GM19372 (cell line): Measurements from ENCODE around the gene VASN.
"Not testable (repeated sequence)": the region's sequence is repeated elsewhere in the genome, so short reads cannot be mapped to it uniquely, and the experiment has no call there.

ENCODE experiments used
- ATAC-seq: cut with Tn5 transposase; IDR thresholded peaks from one replicate; pipeline ENCODE4 v1.9.1; 2021; ENCODE audit warnings: mild to moderate bottlenecking, low read depth, moderate library complexity; ENCODE audit not compliant: unreplicated experiment

VASN gene

DNA sequence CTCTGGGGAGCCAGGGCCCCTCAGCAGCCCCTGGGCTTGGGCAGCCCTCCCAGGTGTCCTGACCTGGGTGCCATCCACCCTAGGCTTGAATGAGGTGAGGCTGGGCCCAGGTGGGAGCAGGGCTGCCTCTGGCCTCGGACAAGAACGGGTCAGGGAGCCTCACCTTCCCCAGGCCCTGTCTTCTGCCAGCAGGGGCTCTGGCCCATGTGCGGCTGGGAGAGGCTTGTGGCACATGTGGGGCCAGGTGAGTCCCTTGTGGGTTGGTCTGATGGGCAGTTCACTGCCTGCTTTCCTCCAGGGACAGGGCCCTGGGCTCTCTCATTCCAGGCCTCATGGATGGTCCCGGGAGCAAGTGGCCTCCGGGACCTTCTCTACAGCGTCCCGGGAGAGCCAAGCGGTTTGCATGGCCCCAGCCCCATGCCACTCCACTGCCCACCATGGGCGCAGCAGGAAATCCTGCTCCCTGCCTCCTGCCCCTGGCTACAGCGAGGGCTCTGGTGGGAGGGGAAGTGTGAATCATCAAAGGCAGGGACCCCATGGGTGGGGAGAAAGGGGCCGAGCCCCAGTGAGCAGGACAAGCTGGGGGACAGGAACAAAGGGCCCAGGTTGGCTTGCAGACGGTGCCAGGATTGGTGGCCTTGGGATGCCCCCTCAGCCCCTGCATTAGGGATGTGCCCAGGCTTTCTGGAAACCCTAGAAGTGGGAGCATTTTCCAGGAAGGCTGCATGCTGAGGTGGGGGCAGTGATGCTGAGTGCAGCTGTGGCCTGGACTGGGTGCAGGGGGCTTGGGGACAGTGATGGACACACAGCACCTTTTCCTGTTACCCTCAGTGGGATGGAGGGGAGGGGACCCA, 12.2 kb downstream of the VASN start:
- ATAC-seq = no peak

- no peak for ATAC-seq
Measured at GRCh38 chr16:4384509-4384942, 12.9 kb downstream of the VASN start.

DNA sequence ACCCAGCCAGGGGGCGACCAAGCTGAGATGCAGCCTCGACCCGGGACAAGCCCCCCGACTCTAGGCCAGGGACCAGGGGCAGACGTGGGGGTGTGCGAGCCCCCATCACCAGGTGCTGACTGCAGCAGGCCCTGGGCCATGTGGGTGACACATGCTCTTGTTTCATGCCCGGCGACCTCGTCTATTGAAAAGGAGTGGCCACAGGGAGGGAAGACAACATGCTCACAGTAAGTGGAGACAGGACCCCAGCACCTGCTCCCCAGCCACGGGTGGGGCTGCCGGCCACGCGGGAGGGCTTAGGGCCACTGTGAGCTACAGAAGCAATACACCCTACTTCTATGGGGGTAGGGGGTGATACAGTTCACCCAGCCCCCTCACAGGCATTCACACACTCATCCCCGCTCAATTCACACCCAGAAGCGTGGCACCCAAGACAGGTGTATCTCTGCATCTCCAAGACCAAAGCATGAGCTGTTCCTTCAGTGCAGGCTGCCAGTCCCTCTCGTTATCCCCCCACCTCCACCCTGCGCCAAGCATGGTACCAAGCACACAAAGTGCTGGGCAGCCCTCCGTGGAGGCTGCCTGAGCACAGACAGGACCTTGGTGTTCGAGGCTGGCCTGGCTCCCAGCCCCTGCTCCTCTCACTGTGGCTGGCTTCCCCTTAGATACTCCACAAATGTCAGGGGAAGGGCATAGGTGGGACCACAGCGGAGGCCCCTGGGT, 13.6 kb downstream of the VASN start:
- ATAC-seq = no peak

- ATAC-seq = no peak
Measured at GRCh38 chr16:4385789-4386450, 14.3 kb downstream of the VASN start.

- no peak for ATAC-seq
Measured at GRCh38 chr16:4386451-4386805, 14.8 kb downstream of the VASN start.

- ATAC-seq = no peak
Measured at GRCh38 chr16:4386951-4387565, 15.4 kb downstream of the VASN start.

- ATAC-seq = no peak
Measured at GRCh38 chr16:4387781-4388180, 16.1 kb downstream of the VASN start.

GRCh38 chr16:4388271-4389021, 16.8 kb downstream of the VASN start:
- no peak for ATAC-seq

- no peak for ATAC-seq
Measured at GRCh38 chr16:4389051-4389955, 17.7 kb downstream of the VASN start.

- no peak for ATAC-seq
Measured at GRCh38 chr16:4390266-4391260, 18.9 kb downstream of the VASN start.

DNA sequence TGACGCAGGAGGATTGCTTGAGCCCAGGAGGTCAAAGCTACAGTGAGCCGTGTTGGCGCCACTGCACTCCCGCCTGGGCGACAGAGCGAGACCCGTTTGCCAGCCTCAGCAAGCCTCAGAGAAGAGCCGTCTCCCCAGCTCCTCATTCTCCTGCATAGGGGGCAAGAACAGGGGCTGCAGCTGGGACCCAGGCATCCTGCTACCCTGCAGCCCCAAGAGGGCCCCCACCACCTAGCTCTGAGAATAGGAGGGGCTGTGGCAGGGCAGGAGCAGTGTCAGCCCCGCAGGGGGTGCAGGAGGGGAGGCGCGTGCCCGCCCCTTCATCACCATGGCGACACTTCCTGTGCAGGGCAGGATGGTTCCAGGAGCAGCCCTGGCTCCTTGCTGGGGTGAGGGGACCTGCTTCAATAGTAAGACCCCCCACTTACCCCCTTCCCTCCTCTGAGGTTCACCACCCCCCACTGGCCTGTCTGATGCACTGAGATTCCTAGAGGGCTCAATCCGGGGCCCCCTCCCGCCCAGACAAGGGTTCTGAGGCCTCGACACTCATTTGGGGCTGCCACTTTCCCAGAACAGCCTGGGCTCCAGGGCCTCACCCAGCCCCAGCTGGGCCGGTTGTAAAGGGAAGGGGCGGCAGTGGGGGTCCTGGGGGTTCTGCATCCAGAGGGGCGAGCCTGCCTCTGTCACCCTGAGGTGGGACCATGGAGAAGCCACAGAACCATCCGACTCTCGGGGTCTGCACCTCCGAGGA, 20.2 kb downstream of the VASN start:
- no peak for ATAC-seq

DNA sequence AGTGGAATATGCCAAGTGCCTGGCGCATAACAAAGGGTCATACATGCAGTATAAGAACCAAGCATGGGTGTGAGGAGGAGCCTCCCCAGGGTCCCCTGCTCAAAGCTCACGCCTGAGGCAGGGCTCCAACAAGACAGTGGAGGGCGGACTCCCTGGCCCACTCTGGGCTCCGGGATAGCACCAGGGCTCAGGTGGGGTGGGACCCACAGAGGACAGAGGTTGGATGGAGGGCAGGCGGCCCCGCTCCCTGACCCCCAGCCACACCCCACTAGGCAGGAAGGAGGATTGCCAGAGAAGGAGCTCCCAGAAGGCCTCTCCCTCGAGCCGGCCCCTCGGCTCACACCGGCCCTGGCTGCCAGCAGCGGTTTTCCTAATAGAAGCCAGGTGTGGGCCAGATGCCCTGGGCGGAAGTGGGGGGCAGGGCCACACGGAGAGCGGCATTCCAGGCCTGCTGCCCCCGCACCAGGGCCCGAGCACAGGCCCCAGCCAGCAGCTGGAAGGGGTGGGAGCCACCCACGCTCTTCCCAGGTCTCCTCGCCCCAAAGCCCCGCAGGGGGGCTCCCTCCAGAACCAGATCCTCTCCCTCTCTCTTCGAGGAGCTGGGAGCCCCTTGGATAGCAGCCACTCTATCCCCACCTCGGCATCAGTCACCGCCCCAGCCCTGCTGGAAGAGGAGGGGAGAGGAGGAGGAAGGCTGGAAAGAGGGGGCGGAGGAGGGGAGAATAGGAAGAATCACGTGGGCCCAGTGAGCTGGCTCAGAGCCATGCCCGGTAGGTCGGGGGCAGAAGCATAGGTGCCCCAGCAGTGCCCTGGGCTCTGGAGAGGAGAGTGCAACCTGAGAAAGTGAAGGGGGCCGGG, 21.0 kb downstream of the VASN start:
- ATAC-seq = no peak

- no peak for ATAC-seq
Measured at GRCh38 chr16:4393240-4393600, 21.6 kb downstream of the VASN start.

DNA sequence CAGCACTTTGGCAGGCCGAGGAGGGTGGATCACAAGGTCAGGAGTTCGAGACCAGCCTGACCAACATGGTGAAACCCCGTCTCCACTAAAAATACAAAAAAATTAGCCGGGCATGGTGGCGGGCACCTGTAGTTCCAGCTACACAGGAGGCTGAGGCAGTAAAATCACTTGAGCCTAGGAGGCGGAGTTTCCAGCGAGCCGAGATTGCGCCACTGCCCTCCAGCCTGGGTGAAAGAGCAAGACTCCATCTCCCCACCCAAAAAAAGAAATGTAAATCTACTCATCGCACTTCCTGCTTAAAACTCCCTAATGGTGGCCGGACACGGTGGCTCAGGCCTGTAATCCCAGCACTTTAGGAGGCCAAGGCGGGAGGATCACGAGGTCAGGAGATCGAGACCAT, 22.2 kb downstream of the VASN start:
- ATAC-seq = not testable (repeated sequence)

GRCh38 chr16:4395055-4395726, 23.5 kb downstream of the VASN start:
- ATAC-seq = no peak
